ENCODE measurements around the gene TSEN2.
"Not testable (repeated sequence)": the region's sequence is repeated elsewhere in the genome, so short reads cannot be mapped to it uniquely, and the experiment has no call there.

The TSEN2 gene

GRCh38 chr3:12465836-12466225, 18.4 kb upstream of the TSEN2 start:
- Histone ChIP-seq H3K27me3 (replicated peaks; ENCODE audit: control insufficient read depth, insufficient read depth, low read length) (no peaks in the 10 kb centered on the region), H3K36me3 (ENCODE audit: control insufficient read depth, insufficient read depth, low read length) (no peaks in the 10 kb centered on the region), H3K4me3 (replicated peaks; ENCODE audit: low read depth, low read length) (no peak overlapping the region)
- DNase-seq (ENCODE audit: extremely low read depth, insufficient read length): no peak
- no peak for TF ChIP-seq CTCF (IDR thresholded peaks at IDR 0.05; ENCODE audit: insufficient read depth, low read length, poor library complexity, severe bottlenecking)

- no peaks in the 10 kb centered on the region for H3K27me3 ChIP-seq (replicated peaks; ENCODE audit: control insufficient read depth, insufficient read depth, low read length)
- TF ChIP-seq CTCF (IDR thresholded peaks at IDR 0.05; ENCODE audit: insufficient read depth, low read length, poor library complexity, severe bottlenecking): no peak
- no peaks in the 10 kb centered on the region for H3K36me3 ChIP-seq (ENCODE audit: control insufficient read depth, insufficient read depth, low read length)
- no peak for DNase-seq (ENCODE audit: extremely low read depth, insufficient read length)
- H3K4me3 ChIP-seq (replicated peaks; ENCODE audit: low read depth, low read length): no peak overlapping the region
Observed at GRCh38 chr3:12467746-12468145, 16.5 kb upstream of the TSEN2 start.

GRCh38 chr3:12468276-12468675, 16.0 kb upstream of the TSEN2 start:
- no peak for TF ChIP-seq CTCF (IDR thresholded peaks at IDR 0.05; ENCODE audit: insufficient read depth, low read length, poor library complexity, severe bottlenecking)
- Histone ChIP-seq H3K27me3 (replicated peaks; ENCODE audit: control insufficient read depth, insufficient read depth, low read length) (no peaks in the 10 kb centered on the region), H3K4me3 (replicated peaks; ENCODE audit: low read depth, low read length) (no peak overlapping the region), H3K36me3 (ENCODE audit: control insufficient read depth, insufficient read depth, low read length) (no peaks in the 10 kb centered on the region)
- no peak for DNase-seq (ENCODE audit: extremely low read depth, insufficient read length)

- TF ChIP-seq CTCF (IDR thresholded peaks at IDR 0.05; ENCODE audit: insufficient read depth, low read length, poor library complexity, severe bottlenecking): no peak
- DNase-seq (ENCODE audit: extremely low read depth, insufficient read length): no peak
- Histone ChIP-seq H3K4me3 (replicated peaks; ENCODE audit: low read depth, low read length) (no peak overlapping the region), H3K36me3 (ENCODE audit: control insufficient read depth, insufficient read depth, low read length) (no peaks in the 10 kb centered on the region), H3K27me3 (replicated peaks; ENCODE audit: control insufficient read depth, insufficient read depth, low read length) (no peaks in the 10 kb centered on the region)
Observed at GRCh38 chr3:12468757-12469156, 15.5 kb upstream of the TSEN2 start.

GRCh38 chr3:12469222-12469621, 15.1 kb upstream of the TSEN2 start:
- not testable (repeated sequence) for H3K4me3 ChIP-seq (replicated peaks; ENCODE audit: low read depth, low read length); H3K27me3 ChIP-seq (replicated peaks; ENCODE audit: control insufficient read depth, insufficient read depth, low read length); H3K36me3 ChIP-seq (ENCODE audit: control insufficient read depth, insufficient read depth, low read length); DNase-seq (ENCODE audit: extremely low read depth, insufficient read length)

- Histone ChIP-seq H3K27me3 (replicated peaks; ENCODE audit: control insufficient read depth, insufficient read depth, low read length) (no peaks in the 10 kb centered on the region), H3K36me3 (ENCODE audit: control insufficient read depth, insufficient read depth, low read length) (no peaks in the 10 kb centered on the region), H3K4me3 (replicated peaks; ENCODE audit: low read depth, low read length) (no peak overlapping the region)
- TF ChIP-seq CTCF (IDR thresholded peaks at IDR 0.05; ENCODE audit: insufficient read depth, low read length, poor library complexity, severe bottlenecking): no peak
- DNase-seq (ENCODE audit: extremely low read depth, insufficient read length): no peak
Observed at GRCh38 chr3:12470111-12470510, 14.2 kb upstream of the TSEN2 start.
